GM19395 (cell line): ENCODE results near the gene MVP.

Experiments used
- ATAC-seq: cut with Tn5 transposase; IDR thresholded peaks from one replicate; pipeline ENCODE4 v1.9.1; 2021; ENCODE audit warnings: mild to moderate bottlenecking, moderate library complexity; ENCODE audit not compliant: unreplicated experiment

Gene MVP

DNA sequence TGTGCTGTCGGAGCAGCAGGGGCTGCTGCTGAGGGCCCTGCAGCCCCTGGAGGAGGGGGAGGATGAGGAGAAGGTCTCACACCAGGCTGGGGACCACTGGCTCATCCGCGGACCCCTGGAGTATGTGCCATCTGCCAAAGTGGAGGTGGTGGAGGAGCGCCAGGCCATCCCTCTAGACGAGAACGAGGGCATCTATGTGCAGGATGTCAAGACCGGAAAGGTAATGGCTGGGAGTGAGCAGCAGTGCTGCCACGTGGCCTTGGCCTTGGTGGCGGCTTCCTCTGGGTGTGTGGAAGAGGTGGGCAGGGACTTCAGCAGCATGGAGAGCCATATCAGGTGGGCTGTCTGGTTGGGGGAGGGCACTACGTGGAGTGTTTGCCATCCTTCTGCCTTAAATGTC lies 20.0 kb downstream of the MVP start:
- no peak for ATAC-seq

DNA sequence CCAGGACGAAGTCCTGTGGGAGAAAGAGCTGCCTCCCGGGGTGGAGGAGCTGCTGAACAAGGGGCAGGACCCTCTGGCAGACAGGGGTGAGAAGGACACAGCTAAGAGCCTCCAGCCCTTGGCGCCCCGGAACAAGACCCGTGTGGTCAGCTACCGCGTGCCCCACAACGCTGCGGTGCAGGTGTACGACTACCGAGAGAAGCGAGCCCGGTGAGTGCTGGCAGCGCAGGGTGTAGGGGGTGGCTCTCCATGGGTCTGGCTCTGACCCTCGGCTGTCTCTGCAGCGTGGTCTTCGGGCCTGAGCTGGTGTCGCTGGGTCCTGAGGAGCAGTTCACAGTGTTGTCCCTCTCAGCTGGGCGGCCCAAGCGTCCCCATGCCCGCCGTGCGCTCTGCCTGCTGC lies 21.4 kb downstream of the MVP start:
- ATAC-seq = no peak

DNA sequence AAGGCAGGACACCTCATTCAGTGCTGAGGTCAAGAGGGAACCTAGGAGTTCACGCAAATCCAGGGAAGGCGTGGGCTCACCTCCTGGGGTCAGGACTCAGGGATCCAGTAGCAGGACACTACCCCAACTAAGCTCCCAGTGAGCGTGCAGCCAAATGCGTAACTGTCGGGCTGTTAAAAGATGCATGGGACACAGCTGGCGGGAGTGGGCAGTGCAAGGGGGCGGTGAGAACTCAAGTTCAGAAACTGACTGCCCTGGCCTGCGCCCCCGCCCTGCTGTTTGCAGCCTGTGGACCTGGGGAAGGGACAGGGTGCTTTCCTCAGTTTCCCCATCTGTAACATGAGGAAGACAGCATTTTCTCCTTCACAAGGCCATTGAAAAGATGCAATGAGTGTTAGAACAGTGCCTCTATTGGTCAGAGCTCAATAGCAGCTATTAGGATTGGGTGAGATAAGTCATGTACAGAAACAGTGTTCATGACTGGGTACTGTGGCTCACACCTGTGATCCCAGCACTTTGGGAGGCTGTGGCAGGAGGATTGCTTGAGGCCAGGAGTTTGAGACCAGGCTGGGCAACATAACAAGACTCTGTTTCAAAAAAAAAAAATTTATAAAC lies 22.6 kb downstream of the MVP start:
- ATAC-seq = no peak

- no peak for ATAC-seq
Measured at GRCh38 chr16:29843931-29844330, 23.7 kb downstream of the MVP start.

DNA sequence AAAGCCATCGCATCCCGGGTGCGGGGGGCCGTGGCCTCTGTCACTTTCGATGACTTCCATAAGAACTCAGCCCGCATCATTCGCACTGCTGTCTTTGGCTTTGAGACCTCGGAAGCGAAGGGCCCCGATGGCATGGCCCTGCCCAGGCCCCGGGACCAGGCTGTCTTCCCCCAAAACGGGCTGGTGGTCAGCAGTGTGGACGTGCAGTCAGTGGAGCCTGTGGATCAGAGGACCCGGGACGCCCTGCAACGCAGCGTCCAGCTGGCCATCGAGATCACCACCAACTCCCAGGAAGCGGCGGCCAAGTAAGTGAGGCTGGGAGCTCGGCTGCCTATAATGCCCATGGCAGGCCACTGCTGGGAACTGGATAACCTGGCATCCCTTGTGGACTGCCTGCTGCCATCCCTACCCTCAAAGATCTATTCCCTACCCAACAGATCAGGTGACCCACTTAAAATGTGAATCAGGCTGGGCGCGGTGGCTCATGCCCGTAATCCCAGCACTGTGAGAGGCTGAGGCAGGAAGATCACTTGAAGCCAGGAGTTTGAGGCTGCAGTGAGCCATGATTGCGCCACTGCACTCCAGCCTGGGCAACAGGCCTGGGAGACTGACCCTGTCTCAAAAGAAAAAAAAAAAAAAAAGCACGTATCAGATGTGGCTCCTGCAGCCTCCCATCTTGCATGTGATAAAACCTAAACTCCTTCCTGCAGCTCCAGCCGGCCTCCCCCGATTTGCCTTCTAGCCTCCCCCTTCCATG lies 24.5 kb downstream of the MVP start:
- ATAC-seq = no peak

- ATAC-seq = no peak
Measured at GRCh38 chr16:29845656-29846055, 25.4 kb downstream of the MVP start.

DNA sequence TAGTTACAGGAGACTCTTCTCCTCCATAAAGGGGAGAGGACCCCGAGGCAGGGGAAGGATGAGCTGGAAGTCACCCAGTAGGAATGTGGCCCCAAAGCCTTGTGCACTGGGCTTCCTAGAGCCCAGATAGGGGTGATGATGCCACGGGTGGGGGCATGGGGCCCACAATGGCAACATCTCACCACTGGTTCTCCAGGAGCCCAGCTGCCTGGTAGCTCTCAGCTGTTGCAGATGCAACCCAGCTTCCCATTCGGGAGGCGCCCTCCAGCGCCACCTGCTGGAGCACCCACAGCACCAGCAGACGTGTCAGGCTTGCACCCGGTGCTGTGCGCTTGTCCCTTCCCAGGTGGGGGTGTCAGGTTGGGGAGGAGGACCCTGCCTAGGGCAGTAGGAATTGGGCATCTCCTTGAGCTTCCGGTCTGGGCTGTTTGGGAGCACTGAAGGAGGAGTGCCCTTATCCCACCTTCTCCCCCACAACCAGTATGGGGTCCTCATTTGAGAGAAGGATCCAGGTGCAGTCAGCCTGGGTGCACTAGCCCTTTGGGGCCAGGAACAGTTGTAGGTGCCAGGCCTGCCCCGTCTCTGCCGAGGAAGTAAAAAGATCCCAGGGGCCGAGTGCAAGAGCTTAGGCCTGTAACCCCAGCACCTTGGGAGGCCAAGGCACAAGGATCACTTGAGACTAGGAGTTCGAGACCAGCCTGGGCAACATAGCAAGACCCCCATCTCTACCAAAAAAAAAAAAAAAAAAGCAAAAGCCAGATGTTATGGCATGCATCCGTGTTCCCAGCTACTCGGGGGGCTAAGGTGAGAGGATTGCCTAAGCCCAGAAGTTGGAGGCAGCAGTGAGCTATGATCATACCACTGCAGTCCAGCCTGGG lies 28.4 kb downstream of the MVP start:
- ATAC-seq = no peak

DNA sequence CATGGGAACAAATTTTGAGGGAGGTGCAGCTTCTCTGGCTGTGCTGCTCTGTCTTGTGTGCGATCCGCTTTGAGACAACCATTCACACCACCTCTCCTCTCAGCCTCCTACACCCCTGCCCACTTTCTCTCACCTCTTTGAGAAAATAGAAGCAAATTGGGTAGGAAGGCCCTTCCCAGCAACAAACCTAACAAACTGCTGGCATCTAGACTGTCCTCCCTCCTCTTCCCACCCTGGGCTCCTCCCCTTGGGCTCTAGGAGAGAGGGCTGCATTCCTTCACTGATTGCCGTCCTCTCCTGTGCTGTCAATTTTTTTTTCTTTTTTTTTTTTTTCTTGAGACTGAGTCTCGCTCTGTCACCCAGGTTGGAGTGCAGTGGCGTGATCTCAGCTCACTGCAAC lies 29.2 kb downstream of the MVP start:
- no peak for ATAC-seq

GRCh38 chr16:29850998-29851397 lies 30.7 kb downstream of the MVP start:
- ATAC-seq = no peak

DNA sequence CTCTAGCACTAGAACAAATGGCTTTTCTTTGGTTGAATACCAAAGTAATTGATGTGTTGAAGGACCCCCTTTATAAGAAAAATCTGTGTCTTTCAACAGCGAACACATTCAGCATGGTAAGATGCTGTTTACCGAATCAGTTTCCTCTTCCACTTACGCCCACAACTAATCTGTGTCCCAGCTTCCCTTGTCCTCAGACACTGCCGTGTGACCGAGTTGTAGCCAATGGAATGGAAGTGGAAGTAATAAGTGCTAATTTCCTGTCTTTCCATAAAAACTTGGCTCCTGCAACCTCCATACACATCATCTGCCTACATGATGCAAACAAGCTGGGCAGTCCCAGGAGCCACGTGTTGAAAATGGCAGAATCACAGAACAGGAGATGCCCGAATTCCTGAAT lies 32.4 kb downstream of the MVP start:
- ATAC-seq = no peak

DNA sequence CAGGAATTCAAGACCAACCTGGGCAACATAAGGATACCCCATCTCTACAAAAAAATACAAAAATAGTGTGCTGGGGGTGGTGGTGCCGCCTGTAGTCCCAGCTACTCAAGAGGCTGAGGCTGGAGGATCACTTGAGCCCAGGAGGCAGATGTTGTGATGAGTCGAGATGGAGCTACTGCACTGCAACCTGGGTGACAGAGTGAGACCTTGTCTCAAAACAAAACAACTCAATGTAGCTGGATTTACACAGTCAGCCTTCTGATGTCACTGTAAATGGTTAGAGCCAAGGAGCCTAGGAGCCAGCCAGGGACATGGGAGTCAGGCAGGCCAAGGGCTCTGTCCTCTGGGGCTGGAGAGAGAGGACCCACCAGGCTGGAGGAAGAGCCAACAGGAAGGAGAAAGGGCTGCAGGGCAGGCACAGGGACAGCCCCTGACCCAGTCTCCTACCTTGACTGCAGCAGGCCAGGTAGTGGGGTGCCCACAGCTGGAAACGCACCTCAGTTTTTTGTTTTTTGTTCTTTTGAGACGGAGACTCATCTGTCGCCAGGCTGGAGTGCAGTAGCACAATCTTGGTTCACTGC lies 34.3 kb downstream of the MVP start:
- no peak for ATAC-seq

DNA sequence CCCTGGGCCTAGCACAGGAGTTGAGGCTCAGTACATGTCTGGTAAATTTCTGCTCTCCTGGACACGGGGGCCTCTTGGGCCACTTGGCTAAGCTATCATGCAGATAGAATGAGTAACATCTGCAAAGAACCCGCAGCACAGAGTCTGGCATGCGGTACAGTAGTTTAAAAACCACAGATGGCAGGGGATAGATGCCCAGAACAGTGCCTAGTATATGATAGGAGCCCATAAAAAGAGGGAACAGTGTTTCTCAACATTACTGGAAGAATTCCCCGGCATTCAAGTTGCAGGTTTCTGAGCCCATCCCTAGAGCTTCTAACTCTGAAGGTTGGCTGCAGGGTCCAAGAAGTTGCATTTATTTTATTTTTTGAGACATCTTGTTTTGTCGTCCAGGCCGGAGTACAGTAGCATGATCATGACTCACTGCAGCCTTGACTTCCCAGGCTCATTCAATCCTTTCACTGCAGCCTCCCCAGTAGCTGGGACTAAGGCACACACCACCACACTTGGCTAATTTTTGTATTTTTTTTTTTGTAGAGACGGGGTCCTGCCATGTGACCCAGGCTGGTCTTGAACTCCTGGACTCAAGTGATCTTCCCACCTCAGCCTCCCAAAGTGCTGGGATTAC lies 37.0 kb downstream of the MVP start:
- ATAC-seq = no peak

- ATAC-seq = no peak
Measured at GRCh38 chr16:29858149-29858849, 38.0 kb downstream of the MVP start.

DNA sequence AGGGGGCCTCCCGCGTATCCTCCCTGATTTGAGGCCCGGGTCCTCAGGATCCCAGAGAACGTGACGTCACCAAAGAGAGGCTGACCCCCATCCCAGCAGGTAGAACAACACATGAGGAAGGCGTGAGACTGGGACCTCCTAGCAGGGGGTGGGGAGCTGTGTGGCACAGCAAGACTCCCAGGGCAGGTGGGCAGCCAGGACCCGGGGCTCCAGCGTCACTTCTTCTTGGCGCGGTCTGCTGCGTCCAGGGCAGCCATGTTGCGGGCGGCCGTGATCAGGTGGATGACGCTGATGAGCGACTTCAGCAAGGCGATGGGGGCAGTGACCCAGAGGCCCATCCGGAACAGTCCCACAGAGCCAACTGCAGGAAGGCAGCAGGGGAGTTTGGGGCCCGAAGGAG lies 38.7 kb downstream of the MVP start:
- ATAC-seq = no peak

DNA sequence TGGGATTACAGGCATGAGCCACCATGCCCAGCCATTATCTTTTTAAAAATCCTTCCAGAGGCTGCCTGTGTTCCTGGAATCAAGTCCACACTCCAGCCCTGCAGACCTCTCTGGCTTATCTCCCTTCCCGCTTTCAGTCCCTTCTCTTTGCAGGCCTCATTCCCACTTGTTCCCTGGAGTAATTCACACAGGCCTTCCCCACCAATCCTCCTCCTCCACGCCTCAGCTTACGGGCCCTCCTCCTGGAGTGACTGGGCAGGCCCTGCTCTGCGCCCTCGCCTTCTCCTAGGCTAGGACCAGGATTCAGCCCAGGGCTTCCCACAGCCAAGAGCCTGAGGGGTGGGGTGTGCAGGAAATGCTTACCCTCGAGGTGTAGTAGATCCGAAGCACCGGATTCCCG lies 40.0 kb downstream of the MVP start:
- no peak for ATAC-seq

DNA sequence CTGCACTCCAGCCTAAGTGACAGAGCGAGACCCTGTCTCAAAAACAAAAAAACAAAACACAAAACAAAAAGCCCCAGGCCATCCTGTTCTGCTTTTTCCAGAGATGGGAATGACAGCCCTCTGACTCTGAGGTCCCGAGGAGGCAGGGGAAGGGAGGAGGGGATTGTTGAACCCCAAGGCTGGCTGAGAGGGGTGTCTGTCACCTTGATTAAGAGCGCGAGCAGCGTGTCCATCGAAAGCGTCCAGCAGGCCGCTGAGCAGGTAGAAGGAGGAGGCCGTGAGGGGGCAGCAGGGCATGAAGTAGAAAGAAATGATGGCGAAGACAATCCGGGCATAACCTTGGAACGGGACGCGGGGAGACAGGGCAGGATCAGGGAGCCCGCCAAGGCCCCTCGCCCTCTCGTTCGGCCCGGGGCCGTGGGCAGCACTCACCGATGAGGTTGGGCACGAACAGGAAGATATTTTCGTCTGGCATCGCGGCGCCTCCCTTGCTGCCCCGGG lies 42.2 kb downstream of the MVP start:
- peak; percentile 6 for ATAC-seq

DNA sequence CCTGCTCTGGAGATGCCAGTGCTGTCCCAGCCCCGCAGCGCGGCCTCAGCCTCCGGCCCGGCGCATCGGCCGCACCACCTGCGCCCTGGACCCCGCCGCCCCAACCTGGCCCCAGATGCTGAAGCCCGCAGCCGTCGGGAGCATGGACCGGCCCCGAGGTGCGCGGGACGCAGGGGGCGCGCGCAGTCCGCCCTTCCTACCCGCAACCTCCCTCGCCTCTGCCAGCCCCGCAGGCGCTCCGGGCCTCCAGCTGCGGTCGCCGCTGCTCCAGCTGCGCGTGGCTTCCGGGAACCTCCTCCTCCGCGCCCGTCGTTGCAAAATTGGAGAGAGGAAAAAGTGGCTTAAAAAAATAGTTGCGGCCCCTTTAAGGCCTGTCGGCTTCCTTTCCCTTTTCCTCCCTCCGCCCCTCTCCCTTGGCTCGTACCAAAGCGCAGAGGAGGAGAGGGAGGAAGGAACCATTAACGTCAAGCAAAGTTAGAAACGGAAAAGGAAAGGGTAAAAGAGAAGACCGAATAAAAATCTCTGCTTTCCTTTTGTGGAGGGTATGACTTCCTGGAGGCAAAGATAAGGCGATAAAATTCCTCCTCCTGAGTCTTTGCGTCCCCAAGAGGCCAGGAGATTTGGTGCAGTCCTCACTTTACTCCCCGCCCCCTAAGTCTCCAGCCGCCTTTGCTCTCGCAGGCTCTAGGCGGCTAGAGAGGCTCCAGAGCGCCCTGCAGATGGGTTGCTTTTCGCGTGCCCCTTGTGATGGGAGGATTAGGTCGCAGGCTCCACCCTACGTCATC lies 42.8 kb downstream of the MVP start, which contains the start of gene CDIPT:
Gene CDIPT, minus strand, starts transcription at position 343 of the 785 bp plus-strand sequence. CDS start 369 bp downstream, outside the sequence.
- peak; percentile 95 for ATAC-seq

DNA sequence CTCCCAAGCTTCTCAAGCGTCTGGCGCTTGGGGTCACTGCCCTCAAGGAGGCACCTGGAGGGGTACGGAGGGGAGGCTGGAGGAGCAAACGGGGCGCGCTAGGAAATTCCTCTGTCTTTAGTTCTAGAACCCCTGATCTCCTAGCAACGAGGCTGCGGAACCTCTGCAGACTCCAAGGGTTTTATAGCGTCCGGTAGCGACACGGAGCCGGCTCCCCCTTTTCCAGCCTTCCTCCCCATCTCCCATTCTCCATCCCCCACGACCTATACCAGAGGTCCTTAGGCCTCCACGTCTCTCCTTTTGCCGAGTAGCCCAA lies 43.4 kb downstream of the MVP start:
- ATAC-seq = no peak

DNA sequence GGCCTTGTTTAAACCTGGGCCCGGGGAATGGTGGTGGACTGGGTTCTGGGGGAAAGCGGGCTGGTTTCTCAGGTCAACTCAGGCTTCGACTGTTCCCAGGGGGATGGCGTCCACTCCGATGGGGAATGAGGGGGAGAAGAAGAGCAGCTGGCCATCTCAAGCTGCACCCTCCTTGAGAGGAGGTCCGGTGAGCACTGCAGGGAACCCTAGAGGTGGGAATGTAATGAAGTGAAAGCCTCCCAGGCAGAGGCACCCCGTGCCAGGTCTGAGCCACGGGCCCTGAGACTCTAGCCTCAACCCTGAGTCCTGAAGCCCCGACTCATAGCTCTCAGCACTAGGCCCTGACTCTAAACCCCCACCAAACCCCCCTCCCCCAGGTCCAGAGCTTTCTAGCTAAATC lies 43.9 kb downstream of the MVP start:
- no peak for ATAC-seq
